NCI-H1694 (cell line): Measurements from ENCODE around the gene KCNN4.
"Not testable (repeated sequence)": the region's sequence is repeated elsewhere in the genome, so short reads cannot be mapped to it uniquely, and the experiment has no call there.

Experiments
- DNase-seq: peaks from one replicate; lab custom pipeline; 2025; lab: John Stamatoyannopoulos, UW

The KCNN4 gene

GRCh38 chr19:43798546-43799409, 18.0 kb upstream of the KCNN4 start:
- DNase-seq, result no peak

GRCh38 chr19:43798026-43798545, 17.3 kb upstream of the KCNN4 start:
- DNase-seq, result no peak

- DNase-seq, result no peak
Observed at GRCh38 chr19:43797556-43797955, 16.8 kb upstream of the KCNN4 start.

GRCh38 chr19:43797118-43797517, 16.3 kb upstream of the KCNN4 start:
- no peak for DNase-seq

- no peak for DNase-seq
Observed at GRCh38 chr19:43790587-43790986, 9.8 kb upstream of the KCNN4 start.

GRCh38 chr19:43789029-43789428, 8.3 kb upstream of the KCNN4 start:
- no peak for DNase-seq

DNA sequence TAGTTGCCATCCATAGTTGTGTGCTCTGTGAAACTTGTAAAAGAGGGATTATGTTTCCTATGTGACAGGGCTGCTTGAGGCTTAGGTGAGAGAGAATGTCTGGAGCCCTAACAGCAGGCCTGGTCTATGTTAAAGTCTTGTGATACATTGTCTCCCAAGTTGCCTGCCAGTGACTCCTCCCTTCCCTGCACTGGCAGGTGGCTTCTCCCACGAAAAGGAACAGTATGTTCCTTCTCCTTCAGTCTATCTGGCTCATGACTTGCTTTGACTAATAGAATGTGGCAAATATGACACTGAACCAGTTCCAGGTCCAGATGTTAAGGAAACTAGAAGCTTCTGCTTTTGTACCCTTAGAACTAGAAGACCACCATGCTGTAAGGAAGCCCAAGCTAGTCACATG, 5.9 kb upstream of the KCNN4 start:
- no peak for DNase-seq

- peak; percentile 52 for DNase-seq
Observed at GRCh38 chr19:43784981-43785808, 4.4 kb upstream of the KCNN4 start.

GRCh38 chr19:43784241-43784980, 3.6 kb upstream of the KCNN4 start:
- DNase-seq, result no peak

DNA sequence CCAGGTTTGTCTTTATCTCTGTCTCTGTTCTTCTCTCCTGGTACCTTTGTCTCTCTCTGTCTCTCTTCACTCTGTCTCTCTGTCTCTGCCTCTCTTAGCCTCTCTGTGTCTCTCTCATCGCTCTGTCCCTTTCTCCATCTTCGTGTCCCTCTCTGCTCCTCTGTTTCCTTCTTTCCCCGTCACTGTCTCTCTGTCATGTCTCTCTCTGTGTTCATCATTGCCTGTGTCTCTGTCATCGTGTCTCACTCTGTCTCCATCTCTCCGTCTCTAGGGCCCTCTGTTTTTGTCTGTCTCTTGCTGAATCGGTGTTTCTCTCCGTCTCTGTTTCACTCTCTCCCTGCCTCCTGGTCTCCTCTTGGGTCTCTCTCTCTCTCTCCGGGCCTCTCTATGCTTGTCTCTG, 2.9 kb upstream of the KCNN4 start:
- no peak for DNase-seq

DNA sequence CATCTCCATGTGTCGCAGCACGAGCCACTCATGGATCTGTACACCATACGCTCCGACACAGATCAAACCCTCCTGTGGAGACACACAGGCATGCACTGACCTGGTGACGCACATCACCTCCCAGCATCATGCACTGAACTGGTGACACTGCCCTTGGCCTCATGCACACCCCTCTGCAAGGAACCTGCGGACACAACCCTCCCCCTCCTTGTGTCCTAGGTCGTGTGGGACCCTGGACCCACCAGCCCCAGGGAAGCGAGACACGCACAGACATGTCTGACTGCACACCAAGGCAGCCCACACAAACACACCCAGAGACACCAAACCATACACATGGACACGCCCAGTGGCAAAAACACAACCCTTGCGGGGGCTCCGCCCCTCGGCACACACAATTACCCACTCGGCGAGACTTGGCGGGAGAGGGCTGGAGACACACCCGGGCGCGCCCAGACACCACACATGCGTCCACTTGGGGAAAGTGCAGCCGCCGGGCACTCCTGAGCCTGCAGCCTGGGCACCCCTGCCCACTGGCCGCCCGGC, 2.0 kb upstream of the KCNN4 start:
- DNase-seq, result no peak

GRCh38 chr19:43782311-43782660, 1.5 kb upstream of the KCNN4 start:
- no peak for DNase-seq

- no peak for DNase-seq
Observed at GRCh38 chr19:43781630-43782310, 997 bp upstream of the KCNN4 start.

DNA sequence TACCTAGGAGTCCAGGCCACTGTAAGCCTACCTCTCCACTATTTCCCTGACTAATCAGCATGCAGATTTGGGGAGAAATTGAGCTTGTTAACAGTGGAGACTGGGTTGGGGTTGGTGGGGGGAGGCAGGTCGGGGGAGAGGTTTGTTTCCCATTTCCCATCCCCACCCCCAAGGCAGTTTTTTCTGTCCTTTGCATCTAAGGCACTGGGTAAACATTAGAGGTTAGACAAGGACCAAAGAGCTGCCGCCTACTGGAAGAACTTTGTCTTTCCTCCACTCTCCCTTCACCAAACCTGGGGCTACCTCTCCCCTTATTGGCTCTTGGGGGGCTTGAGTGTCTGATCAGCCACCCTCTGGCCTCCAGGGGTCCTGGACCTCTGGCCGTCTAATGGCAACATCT, 953 bp downstream of the KCNN4 start:
- DNase-seq, result no peak

DNA sequence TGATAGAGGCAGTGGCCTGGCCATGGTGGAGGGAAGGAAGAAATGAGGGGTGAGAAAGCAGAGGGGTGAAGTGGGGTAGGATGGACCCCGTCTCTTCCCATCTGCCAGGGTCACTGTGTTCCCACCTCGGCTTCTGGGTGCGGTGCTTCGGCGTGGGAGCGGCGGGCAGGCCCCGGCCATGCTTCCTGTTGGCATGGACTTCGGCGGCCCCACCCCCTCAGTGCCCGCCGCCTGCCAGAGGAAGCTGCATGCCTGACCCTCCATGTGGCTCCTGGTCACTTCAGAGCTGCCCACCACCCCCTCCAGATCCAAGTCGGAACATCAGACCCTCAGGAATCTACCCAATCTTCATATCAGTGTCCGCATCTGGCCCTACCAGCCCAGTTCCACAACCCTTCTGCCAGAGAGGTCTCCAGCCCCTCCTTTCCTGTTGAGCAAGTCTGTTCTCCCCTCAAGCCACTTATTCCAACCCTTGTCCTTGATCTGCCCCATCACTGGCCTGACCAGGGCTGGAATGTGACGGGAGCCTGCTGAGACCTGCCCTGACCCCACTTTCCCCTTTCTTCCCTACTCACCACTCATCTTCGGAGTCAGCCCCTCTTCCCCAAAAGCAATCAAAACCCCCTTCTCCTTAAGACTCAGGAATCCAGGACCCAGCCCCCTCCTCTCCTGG, 1.5 kb downstream of the KCNN4 start:
- DNase-seq, result no peak

GRCh38 chr19:43778651-43779050, 2.1 kb downstream of the KCNN4 start:
- DNase-seq, result no peak

GRCh38 chr19:43777163-43777695, 3.5 kb downstream of the KCNN4 start:
- no peak for DNase-seq

DNA sequence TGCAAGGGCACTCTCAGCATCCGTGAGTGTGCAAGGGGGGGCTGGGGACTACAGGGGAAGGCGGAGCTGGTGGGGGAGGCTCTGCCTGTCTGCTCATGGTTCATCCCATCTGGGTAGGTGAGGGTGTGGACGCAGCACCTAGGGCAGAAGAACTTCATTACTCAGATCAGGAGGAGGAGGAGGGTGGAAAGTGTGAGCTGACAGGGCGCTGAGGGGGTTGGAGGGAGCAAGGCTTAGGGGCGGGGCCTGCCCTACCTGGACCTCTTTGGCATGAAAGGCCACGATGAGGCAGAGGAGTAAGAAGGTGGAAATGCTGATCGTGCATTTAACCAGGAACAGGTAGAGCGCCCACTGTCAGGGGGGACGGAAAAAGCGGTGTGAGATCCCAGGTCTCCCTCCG, 4.5 kb downstream of the KCNN4 start:
- no peak for DNase-seq

DNA sequence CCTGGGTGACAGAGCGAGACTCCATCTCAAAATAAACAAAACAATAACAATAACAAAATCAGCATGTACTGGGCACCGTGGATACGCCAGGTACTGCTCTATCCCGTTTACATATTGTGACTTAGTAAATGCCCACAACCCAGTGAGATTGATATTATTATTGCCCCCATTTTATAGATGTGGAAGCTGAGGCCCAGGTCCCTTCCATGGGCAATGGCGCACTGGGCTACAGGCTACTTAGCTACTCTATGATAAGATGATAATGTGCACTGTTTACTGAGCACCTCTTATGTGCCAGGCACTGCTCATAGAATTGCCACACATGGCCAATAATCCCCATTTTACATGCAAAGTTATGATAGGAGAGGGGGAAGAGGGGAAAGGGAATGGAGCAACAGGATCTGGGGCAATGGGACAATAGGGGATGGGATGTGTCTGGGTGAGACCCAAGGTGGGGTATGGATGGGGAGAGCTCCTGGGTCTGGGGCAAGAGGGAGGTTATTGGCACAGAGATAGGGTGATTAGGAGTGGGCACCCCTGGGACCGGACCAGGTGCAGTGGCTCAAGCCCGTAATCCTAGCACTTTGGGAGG, 5.4 kb downstream of the KCNN4 start:
- DNase-seq, result no peak

- not testable (repeated sequence) for DNase-seq
Observed at GRCh38 chr19:43774940-43775258, 5.9 kb downstream of the KCNN4 start.
